CD8-positive, alpha-beta memory T cell (primary cell): ENCODE results near the gene FGD5. TPM values are rescaled to one million over a fixed set of nuclear protein-coding genes. Genes with fewer than 3 reads are reported as not detected.
"Not testable (repeated sequence)": the region's sequence is repeated elsewhere in the genome, so short reads cannot be mapped to it uniquely, and the experiment has no call there.

ENCODE experiments used
- CTCF ChIA-PET: fragments of 350-600 bp; sonication (Branson Sonifier 250); formaldehyde crosslinking; loops from one replicate; lab custom pipeline; 2021; ENCODE audit warnings: antibody characterized with exemption; lab: Charles Lee
- POLR2A ChIA-PET: fragments of 350-600 bp; sonication (Branson Sonifier 250); formaldehyde crosslinking; loops from one replicate; lab custom pipeline; 2021; ENCODE audit warnings: antibody characterized with exemption; lab: Charles Lee
- DNase-seq, 5 donors: peaks; one replicate each; pipeline versions ENCODE4 v3.0.0 to v3.0.0-alpha.2; 2020 to 2022; ENCODE audit warnings: mixed read lengths in 1 of 5
- H3K27ac ChIP-seq: one replicate; pipeline ENCODE4 v1.7.0; 2013; ENCODE audit warnings: low read depth, mild to moderate bottlenecking, low read length, moderate library complexity
- H3K27me3 ChIP-seq: 2 replicates; pipeline ENCODE4 v1.7.0; 2013; ENCODE audit warnings: low read length, mild to moderate bottlenecking; ENCODE audit not compliant: insufficient read depth, poor library complexity, severe bottlenecking
- H3K36me3 ChIP-seq: 2 replicates; pipeline ENCODE4 v1.7.0; 2013; ENCODE audit warnings: mild to moderate bottlenecking, low read length, moderate library complexity; ENCODE audit not compliant: insufficient read depth
- H3K4me1 ChIP-seq: 2 replicates; pipeline ENCODE4 v1.7.0; 2013; ENCODE audit warnings: mild to moderate bottlenecking, low read length, moderate library complexity; ENCODE audit not compliant: insufficient read depth
- H3K4me3 ChIP-seq: 2 replicates; pipeline ENCODE4 v1.7.0; 2013; ENCODE audit warnings: mild to moderate bottlenecking, low read length
- H3K9me3 ChIP-seq: 2 replicates; pipeline ENCODE4 v1.7.0; 2013; ENCODE audit warnings: mild to moderate bottlenecking, low read length
- H3K27ac Mint-ChIP-seq, 8 donors: one replicate each; pipeline ENCODE4 v1.8.0; 2020 to 2021; ENCODE audit warnings: mixed read lengths in 8 of 8, mild to moderate bottlenecking in 6 of 8, inconsistent platforms in 3 of 8, moderate library complexity in 3 of 8
- H3K27me3 Mint-ChIP-seq, 2 donors: one replicate each; pipeline ENCODE4 v1.8.0; 2020 to 2021; ENCODE audit warnings: mixed read lengths in 2 of 2, mild to moderate bottlenecking in 1 of 2, moderate library complexity in 1 of 2
- H3K36me3 Mint-ChIP-seq, 3 donors: one replicate each; pipeline ENCODE4 v1.8.0; 2020 to 2021; ENCODE audit warnings: mixed read lengths in 3 of 3, inconsistent platforms in 1 of 3, mild to moderate bottlenecking in 1 of 3
- H3K4me1 Mint-ChIP-seq, 3 donors: one replicate each; pipeline ENCODE4 v1.8.0; 2020 to 2021; ENCODE audit warnings: mixed read lengths in 3 of 3, inconsistent platforms in 1 of 3, mild to moderate bottlenecking in 1 of 3
- H3K4me3 Mint-ChIP-seq, 7 donors: one replicate each; pipeline ENCODE4 v1.8.0; 2020 to 2021; ENCODE audit warnings: mixed read lengths in 7 of 7, mild to moderate bottlenecking in 6 of 7, moderate library complexity in 4 of 7, inconsistent platforms in 2 of 7
- H3K9me3 Mint-ChIP-seq, 5 donors: one replicate each; pipeline ENCODE4 v1.8.0; 2020 to 2022; ENCODE audit warnings: mixed read lengths in 5 of 5, mild to moderate bottlenecking in 3 of 5, moderate library complexity in 2 of 5, inconsistent platforms in 1 of 5
- polyA plus RNA-seq: library from polyadenylated mRNA; unstranded; fragments of 300-500 nt; fragmentation: Illumina TruSeq; gene quantifications from one replicate; pipeline ENCODE4 v1.2.3, GENCODE V29; 2021
- total RNA-seq, 2 experiments: library from RNA; stranded (reverse); gene quantifications; one replicate each; pipeline ENCODE4 v1.2.3, GENCODE V29; 2021

Gene FGD5
- total and polyA plus RNA-seq, 3 experiments from 2014 or later: not detected

DNA sequence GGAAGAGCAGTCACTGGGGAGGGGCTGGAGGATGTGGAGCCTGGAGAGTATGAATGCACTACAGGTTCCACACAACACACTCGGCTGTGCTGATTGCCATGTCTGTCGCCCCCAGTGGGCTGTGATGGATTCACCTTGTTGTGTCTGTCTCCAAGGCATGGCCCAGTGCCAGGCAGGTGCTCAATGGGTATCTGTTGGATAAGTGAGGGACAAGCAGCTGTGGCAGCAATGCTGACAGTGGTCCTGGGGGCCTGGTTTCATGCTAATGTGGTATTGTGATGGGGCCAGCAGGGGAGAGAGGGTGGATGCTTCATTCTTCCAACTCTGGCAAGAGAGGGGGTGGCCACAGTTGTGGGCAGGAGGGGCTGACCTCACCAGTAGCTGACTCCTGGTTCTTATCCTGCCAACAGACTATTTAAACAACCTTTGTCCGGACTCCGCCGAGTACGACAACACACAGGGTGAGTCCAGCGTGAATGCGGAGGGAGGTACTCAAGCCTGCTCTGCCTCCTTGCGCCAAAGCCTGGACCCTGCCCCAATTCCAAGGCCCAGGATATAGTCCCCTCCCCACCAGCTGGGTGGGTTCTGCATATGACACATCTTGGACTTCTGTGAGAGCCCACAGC is 81.3 kb downstream of the FGD5 start:
- peak overlapping the region in 1 of 7 donors; percentile 14 for H3K4me3 Mint-ChIP-seq

DNA sequence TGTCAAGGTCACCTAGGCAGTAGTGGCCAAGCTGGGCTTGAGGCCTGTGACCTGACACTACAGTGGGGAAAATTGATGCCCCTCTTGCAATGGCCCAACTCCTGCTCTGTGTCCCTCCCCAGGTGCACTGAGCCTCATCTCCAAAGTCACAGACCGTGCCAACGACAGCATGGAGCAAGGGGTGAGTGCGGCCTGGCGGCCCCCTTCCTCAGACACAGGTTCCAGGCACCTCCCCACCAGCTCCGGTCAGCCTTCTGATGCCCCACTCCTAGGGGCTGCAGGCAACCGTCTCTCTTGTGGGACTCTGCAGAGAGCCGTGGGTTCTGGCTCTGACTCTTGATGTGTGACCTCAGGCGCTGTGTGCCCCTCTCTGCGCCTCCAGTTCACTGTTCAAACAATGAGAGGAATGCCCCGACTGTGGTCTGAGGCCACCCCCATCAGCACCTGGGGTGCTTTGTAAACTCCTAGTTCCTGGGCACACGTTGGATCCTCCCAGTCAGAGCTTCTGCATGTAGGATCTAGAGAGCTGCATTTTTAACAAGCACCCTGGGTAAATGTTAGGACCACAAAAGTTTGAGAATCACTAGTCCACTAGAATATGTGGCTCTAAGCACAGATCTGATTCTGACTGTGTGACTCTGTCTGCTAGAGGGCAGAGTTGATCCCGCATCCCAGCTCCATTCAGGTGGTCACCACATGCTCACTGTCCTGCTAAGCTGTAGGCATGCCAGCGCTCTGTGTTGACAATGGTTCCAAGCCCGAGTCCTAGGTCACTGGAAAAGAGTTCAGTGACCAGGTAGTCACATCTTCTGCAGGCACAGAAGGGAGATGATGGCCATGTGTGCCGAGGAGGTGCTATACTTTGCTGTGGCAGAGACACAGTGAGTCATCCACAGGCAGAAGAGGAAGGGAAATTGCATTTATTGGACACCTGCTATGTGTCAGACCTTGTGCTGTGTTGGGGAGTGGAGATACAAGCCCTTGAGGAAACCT is 82.4 kb downstream of the FGD5 start:
- no peak for DNase-seq
- Histone ChIP-seq H3K9me3 (no peaks in the 10 kb centered on the region), H3K27ac (no peak overlapping the region), H3K27me3 (no peaks in the 10 kb centered on the region), H3K4me1 (no peaks in the 10 kb centered on the region), H3K4me3 (no peak overlapping the region), H3K36me3 (no peaks in the 10 kb centered on the region)
- Mint-ChIP-seq H3K4me1 (peaks cover 0 to 3% (median 0%) of the 10 kb centered on the region in 3 donors), H3K4me3 (no peak overlapping the region), H3K9me3 (peaks cover 0 to 11% (median 8%) of the 10 kb centered on the region in 5 donors), H3K27ac (no peak overlapping the region), H3K36me3 (no peaks in the 10 kb centered on the region), H3K27me3 (peaks cover 20 to 48% of the 10 kb centered on the region in 2 donors)
- ChIA-PET CTCF (interaction anchor here (1.2 kb wide), 1 partner anchor 20 kb away, joined by 3 read pairs; no protein-coding TSS in a partner anchor), POLR2A (no interaction called here)

More for the DNA sequence above, 81.3 kb downstream of the FGD5 start:
- H3K4me1 ChIP-seq: no peaks in the 10 kb centered on the region
- peaks cover 0 to 3% (median 0%) of the 10 kb centered on the region in 3 donors for H3K4me1 Mint-ChIP-seq
- no peaks in the 10 kb centered on the region for H3K36me3 ChIP-seq
- H3K4me3 ChIP-seq: no peak overlapping the region
- H3K9me3 Mint-ChIP-seq: peaks cover 0 to 3% (median 2%) of the 10 kb centered on the region in 5 donors
- ChIA-PET POLR2A (no interaction called here), CTCF (interaction anchor here (1.2 kb wide), 1 partner anchor 21 kb away, joined by 3 read pairs; no protein-coding TSS in a partner anchor)
- no peak overlapping the region for H3K27ac Mint-ChIP-seq
- DNase-seq: peak in 1 of 5 donors; percentile 31
- H3K27ac ChIP-seq: no peak overlapping the region
- H3K36me3 Mint-ChIP-seq: no peaks in the 10 kb centered on the region
- no peaks in the 10 kb centered on the region for H3K9me3 ChIP-seq
- peaks cover 13 to 49% of the 10 kb centered on the region in 2 donors for H3K27me3 Mint-ChIP-seq
- H3K27me3 ChIP-seq: no peaks in the 10 kb centered on the region

DNA sequence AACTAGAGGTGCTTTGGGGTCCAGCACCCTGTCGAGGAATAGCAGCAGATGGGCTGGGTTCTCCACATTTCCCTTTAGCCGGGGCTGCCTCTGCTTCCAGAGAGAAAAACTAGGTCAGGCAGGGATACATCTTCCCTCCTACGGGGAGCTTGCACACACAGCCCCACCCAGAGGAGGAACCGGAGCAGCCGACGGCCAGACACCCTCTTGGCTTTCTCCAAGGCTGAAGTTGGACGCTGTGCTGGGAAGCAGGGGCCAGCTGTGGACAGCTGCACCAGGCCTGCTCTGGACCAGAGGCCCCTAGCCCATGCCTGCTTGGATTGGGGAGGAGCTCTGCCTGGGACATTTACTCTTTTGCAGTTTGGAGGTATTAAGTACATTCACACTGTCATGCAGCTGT is 84.0 kb downstream of the FGD5 start:
- Histone ChIP-seq H3K27ac (no peak overlapping the region), H3K4me3 (no peak overlapping the region), H3K36me3 (no peaks in the 10 kb centered on the region), H3K9me3 (no peaks in the 10 kb centered on the region), H3K27me3 (no peaks in the 10 kb centered on the region), H3K4me1 (no peaks in the 10 kb centered on the region)
- CTCF ChIA-PET: no interaction called here
- no peaks in the 10 kb centered on the region for H3K36me3 Mint-ChIP-seq
- POLR2A ChIA-PET: no interaction called here
- peaks cover 0 to 3% (median 0%) of the 10 kb centered on the region in 3 donors for H3K4me1 Mint-ChIP-seq
- no peak for DNase-seq
- H3K4me3 Mint-ChIP-seq: no peak overlapping the region
- H3K27me3 Mint-ChIP-seq: peaks cover 20 to 45% of the 10 kb centered on the region in 2 donors
- peaks cover 2 to 14% (median 8%) of the 10 kb centered on the region in 5 donors for H3K9me3 Mint-ChIP-seq
- H3K27ac Mint-ChIP-seq: no peak overlapping the region

DNA sequence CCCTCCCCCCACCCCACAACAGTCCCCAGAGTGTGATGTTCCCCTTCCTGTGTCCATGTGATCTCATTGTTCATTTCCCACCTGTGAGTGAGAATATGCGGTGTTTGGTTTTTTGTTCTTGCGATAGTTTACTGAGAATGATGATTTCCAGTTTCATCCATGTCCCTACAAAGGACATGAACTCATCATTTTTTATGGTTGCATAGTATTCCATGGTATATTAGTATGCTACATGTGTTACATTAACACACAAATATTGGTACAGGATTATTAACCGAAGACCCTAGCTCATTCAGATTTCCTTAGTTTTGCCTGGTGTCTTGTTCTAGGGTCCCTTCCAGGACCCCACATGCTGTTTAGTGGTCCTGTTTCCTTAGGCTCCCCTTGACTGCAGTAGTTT is 84.7 kb downstream of the FGD5 start:
- H3K27me3 Mint-ChIP-seq: peaks cover 20 to 47% of the 10 kb centered on the region in 2 donors
- H3K36me3 Mint-ChIP-seq, H3K4me1 Mint-ChIP-seq, H3K4me1 ChIP-seq, DNase-seq, H3K4me3 ChIP-seq, H3K4me3 Mint-ChIP-seq, POLR2A ChIA-PET, H3K9me3 ChIP-seq, H3K27ac Mint-ChIP-seq, H3K27ac ChIP-seq, CTCF ChIA-PET, H3K27me3 ChIP-seq, H3K36me3 ChIP-seq: not testable (repeated sequence)
- peaks cover 2 to 14% (median 8%) of the 10 kb centered on the region in 5 donors for H3K9me3 Mint-ChIP-seq

DNA sequence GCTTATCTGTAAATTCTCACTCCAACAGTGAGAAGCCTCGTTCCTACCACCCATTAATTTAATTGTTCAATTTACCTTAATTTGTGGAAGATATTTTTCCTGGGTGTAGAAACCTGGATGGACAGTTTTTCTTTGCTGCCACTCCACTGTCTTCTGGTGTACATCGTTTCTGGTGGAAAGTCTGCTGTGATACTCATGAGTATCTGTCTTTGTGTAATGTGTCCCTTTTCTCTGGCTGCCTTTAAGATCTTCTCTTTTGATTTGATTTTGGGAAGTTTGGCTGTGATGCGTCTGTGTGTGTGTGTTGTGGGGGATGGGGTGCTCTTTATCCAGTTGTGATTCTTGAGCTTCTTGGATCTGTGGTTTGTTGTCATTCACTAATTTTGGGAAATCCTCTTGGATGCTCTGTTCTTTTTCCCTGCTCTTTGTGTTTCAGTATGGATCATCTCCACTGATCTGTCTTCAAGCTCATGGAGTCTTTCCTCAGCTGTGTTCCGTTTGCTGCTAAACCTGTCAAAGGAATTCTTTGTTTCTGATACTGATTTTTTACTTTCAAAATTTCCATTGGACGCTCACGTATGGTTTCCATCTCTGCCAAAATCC is 86.4 kb downstream of the FGD5 start:
- H3K27me3 Mint-ChIP-seq: peaks cover 16 to 37% of the 10 kb centered on the region in 2 donors
- H3K9me3 ChIP-seq: no peaks in the 10 kb centered on the region
- no peaks in the 10 kb centered on the region for H3K36me3 ChIP-seq
- no peak for DNase-seq
- H3K4me1 Mint-ChIP-seq: no peaks in the 10 kb centered on the region
- no peak overlapping the region for H3K4me3 Mint-ChIP-seq
- POLR2A ChIA-PET: no interaction called here
- CTCF ChIA-PET: interaction anchor here (0.6 kb wide), 1 partner anchor 283 kb away, joined by 5 read pairs; no protein-coding TSS in a partner anchor
- no peaks in the 10 kb centered on the region for H3K4me1 ChIP-seq
- no peak overlapping the region for H3K4me3 ChIP-seq
- H3K27ac ChIP-seq: no peak overlapping the region
- no peaks in the 10 kb centered on the region for H3K27me3 ChIP-seq
- no peak overlapping the region for H3K27ac Mint-ChIP-seq
- H3K36me3 Mint-ChIP-seq: no peaks in the 10 kb centered on the region
- H3K9me3 Mint-ChIP-seq: peaks cover 2 to 14% (median 8%) of the 10 kb centered on the region in 5 donors

DNA sequence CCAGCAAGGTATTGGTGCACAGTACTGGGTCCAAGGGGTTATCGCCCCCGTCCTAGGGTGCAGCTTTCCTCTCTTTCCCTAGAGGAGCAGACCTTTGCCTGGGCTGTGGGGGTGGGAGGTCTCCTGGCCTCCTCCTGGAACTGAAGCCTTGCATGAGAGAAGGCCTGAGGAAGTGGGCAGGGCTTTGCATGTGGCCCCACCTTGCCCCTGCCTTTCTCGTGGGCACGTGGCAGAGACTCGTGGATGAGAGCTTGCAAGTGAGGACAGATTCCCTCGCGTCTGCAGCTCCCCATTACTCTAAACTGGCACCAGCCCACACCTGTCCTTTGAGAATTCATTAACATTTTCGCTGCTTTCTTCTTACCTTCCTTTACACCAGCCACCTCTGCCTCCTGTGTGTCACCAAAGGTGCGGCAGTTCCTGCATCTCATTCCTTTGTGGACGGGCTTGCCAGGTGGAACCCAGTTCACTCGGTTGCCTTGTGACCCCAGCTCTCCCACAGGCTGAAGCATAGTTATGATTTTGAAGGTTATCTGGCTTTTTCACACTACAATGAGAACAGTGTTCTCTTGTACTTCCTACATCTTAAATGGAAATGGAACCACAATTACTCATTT is 87.7 kb downstream of the FGD5 start:
- Mint-ChIP-seq H3K27me3 (peaks cover 16 to 32% of the 10 kb centered on the region in 2 donors), H3K9me3 (peaks cover 2 to 14% (median 8%) of the 10 kb centered on the region in 5 donors), H3K4me3 (no peak overlapping the region), H3K27ac (no peak overlapping the region), H3K36me3 (no peaks in the 10 kb centered on the region), H3K4me1 (no peaks in the 10 kb centered on the region)
- Histone ChIP-seq H3K36me3 (no peaks in the 10 kb centered on the region), H3K27ac (no peak overlapping the region), H3K4me1 (no peaks in the 10 kb centered on the region), H3K27me3 (no peaks in the 10 kb centered on the region), H3K4me3 (no peak overlapping the region), H3K9me3 (no peaks in the 10 kb centered on the region)
- ChIA-PET POLR2A (no interaction called here), CTCF (no interaction called here)
- DNase-seq: peak in 1 of 5 donors; percentile 6

DNA sequence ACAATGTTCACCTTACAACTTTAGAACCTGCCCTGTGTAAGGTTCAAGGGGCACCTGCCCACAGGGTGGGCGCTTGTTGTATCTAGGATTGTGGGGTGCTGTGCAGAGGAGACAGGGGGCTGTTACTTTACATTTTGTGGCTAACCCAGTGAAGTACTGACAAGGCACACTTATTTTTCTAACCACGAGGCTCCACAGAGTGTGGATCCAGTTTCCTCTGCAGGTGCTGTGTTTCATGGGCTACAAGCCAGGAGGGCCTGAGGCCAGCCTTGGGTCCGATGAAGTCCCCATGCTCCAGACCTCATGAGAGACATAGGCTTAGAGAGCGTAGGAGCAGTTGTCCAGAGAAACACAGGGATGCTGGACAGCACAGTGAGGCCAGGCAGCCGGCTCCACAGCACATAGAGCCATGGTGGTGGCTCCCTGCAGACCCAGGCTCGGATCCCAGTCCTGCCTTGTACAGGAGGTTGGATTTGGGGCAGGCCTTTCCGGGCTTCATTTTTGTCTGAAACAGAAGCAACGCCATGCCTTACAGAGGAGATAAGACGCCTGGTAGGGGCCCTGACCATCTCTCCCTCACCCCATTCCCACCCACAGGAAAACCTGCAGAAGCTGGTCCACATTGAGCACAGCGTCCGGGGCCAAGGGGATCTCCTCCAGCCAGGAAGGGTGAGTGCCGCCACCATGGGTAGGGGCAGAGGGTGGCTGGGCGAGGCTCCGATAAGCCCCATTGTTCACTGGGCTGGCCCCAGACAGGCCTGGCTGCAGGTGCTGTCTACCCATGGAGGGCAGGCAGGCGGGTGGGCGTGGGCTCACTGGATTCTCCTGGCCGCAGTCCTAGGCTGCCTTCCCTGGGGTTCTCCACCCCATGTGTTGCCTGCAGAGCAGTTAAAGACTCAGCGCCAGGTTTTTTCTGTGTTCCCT is 88.5 kb downstream of the FGD5 start:
- H3K27ac ChIP-seq: no peak overlapping the region
- Mint-ChIP-seq H3K9me3 (peaks cover 2 to 14% (median 8%) of the 10 kb centered on the region in 5 donors), H3K4me3 (no peak overlapping the region), H3K27me3 (peaks cover 12 to 35% of the 10 kb centered on the region in 2 donors), H3K36me3 (no peaks in the 10 kb centered on the region), H3K4me1 (no peaks in the 10 kb centered on the region), H3K27ac (no peak overlapping the region)
- H3K4me3 ChIP-seq: no peak overlapping the region
- CTCF ChIA-PET: no interaction called here
- peak in 1 of 5 donors; percentile 6 for DNase-seq
- H3K4me1 ChIP-seq: no peaks in the 10 kb centered on the region
- H3K9me3 ChIP-seq: no peaks in the 10 kb centered on the region
- POLR2A ChIA-PET: no interaction called here
- no peaks in the 10 kb centered on the region for H3K27me3 ChIP-seq
- no peaks in the 10 kb centered on the region for H3K36me3 ChIP-seq
